Skeletal muscle tissue (tissue), 4 donors: ENCODE results near the gene DPP6. TPM values are rescaled to one million over a fixed set of nuclear protein-coding genes. Genes with fewer than 3 reads are reported as not detected.

Experiments used
- H3K27ac ChIP-seq: one replicate; pipeline ENCODE4 v1.7.0; 2013; ENCODE audit warnings: mild to moderate bottlenecking, low read depth, low read length, inconsistent platforms
- H3K27me3 ChIP-seq, 3 donors: one replicate each; pipeline ENCODE4 v1.7.0; 2013; ENCODE audit warnings: low read length in 3 of 3; ENCODE audit not compliant: control insufficient read depth in 3 of 3, insufficient read depth in 3 of 3
- H3K36me3 ChIP-seq, 3 donors: one replicate each; pipeline ENCODE4 v1.7.0; 2013; ENCODE audit warnings: low read length in 3 of 3; ENCODE audit not compliant: control insufficient read depth in 3 of 3, insufficient read depth in 3 of 3
- H3K4me1 ChIP-seq, 3 donors: one replicate each; pipeline ENCODE4 v1.7.0; 2013; ENCODE audit warnings: low read length in 3 of 3, mild to moderate bottlenecking in 3 of 3; ENCODE audit not compliant: control insufficient read depth in 3 of 3, insufficient read depth in 3 of 3
- H3K4me3 ChIP-seq, 3 donors: one replicate each; pipeline ENCODE4 v1.7.0; 2013; ENCODE audit warnings: low read length in 3 of 3
- H3K9ac ChIP-seq, 3 donors: one replicate each; pipeline ENCODE4 v1.7.0; 2013; ENCODE audit warnings: low read length in 3 of 3, mild to moderate bottlenecking in 3 of 3, moderate library complexity in 2 of 3, low read depth in 1 of 3
- H3K9me3 ChIP-seq, 3 donors: one replicate each; pipeline ENCODE4 v1.7.0; 2013; ENCODE audit warnings: low read length in 3 of 3; ENCODE audit not compliant: control insufficient read depth in 3 of 3
- total RNA-seq: library from RNA; depleted of rRNA; stranded (reverse); fragments of >200 nt; gene quantifications from one replicate; pipeline ENCODE4 v1.2.3, GENCODE V29; 2014
- donor health status: Osteomylitis.

Gene DPP6
- total RNA-seq, 1 donor from 2014 or later, result 4.2 TPM

DNA sequence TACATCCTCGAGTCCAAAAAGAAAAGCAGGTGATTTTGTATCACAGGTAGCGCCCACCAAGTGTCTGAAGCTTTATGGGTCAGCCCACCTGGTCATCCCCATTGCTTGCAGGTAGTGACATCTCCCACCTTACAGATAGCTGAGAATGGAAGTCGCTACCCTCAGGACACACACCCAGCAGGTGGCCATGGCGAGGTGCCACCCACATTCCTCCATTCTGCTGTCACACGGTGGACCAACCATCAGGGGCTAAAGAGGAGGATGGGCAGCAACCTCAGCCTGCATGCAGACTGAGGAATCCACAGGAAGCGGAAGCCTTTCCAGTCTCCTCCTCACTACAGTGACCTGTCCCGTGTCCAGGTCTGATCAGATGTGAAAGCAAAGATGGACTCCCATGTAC is 787.9 kb downstream of the DPP6 start:
- H3K27me3 ChIP-seq, result peaks cover 10 to 31% (median 29%) of the 10 kb centered on the region in 3 donors
- H3K4me3 ChIP-seq, result no peak overlapping the region
- no peak overlapping the region for H3K27ac ChIP-seq
- no peaks in the 10 kb centered on the region for H3K36me3 ChIP-seq
- H3K9ac ChIP-seq, result no peak overlapping the region
- H3K9me3 ChIP-seq, result peaks cover 0 to 4% (median 4%) of the 10 kb centered on the region in 3 donors
- no peaks in the 10 kb centered on the region for H3K4me1 ChIP-seq

- no peak overlapping the region for H3K4me3 ChIP-seq
- peaks cover 10 to 31% (median 29%) of the 10 kb centered on the region in 3 donors for H3K27me3 ChIP-seq
Measured at GRCh38 chr7:154841731-154842331, 789.6 kb downstream of the DPP6 start.

DNA sequence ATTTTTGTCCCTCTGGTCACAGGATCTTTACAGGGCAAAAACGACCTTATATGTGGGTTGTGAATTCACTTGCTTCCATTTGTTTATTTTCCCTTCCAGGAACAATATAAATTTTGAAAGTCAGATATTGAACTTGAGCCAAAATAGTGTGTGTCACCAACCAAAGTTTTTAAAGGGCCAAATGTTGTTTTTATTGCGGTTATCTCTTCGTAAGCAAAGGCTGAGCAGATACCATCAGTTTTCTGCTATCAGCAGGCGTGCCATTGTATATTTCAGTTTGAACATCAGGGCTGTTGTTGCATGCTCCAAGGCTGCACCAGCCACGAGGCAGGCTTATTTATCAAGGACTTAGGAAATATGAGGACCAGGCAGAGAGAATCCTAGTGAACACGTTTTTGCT is 790.4 kb downstream of the DPP6 start:
- peaks cover 4 to 27% (median 24%) of the 10 kb centered on the region in 3 donors for H3K27me3 ChIP-seq
- H3K9me3 ChIP-seq, result peaks cover 0 to 2% (median 0%) of the 10 kb centered on the region in 3 donors
- H3K36me3 ChIP-seq, result no peaks in the 10 kb centered on the region
- no peak overlapping the region for H3K27ac ChIP-seq
- no peaks in the 10 kb centered on the region for H3K4me1 ChIP-seq
- no peak overlapping the region for H3K4me3 ChIP-seq
- H3K9ac ChIP-seq, result no peak overlapping the region

More at GRCh38 chr7:154841731-154842331, 789.6 kb downstream of the DPP6 start:
- no peaks in the 10 kb centered on the region for H3K4me1 ChIP-seq
- no peak overlapping the region for H3K27ac ChIP-seq
- H3K9ac ChIP-seq, result no peak overlapping the region
- H3K9me3 ChIP-seq, result peaks cover 0 to 4% (median 4%) of the 10 kb centered on the region in 3 donors
- no peaks in the 10 kb centered on the region for H3K36me3 ChIP-seq

DNA sequence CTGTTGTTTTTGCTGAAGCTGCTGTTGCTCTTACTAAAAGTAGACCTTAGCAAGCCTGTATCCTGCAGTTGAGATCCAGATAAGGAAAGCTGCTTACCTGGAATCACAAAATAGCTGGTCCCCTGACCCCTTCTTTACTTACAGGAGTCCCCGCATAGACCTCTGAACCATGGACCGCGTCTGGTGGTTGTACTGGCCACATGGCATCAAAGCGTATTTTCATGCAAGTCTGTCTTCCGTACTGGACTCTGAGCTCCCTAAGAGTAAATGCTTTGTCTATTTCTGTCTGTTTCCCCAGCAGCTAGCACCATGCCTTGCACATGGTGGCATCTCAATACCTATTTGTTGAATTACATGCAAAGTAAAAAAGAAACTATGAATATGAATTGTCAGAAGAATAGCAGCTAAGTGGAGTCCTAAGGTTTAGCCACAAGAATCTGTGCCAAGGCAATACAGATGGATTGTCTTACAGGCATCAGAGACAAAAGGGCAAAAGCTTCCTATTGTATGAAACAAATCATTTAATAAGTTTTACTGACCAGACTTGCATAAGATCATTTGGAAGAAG is 791.6 kb downstream of the DPP6 start:
- peaks cover 0 to 2% (median 0%) of the 10 kb centered on the region in 3 donors for H3K9me3 ChIP-seq
- H3K4me1 ChIP-seq, result no peaks in the 10 kb centered on the region
- H3K36me3 ChIP-seq, result no peaks in the 10 kb centered on the region
- no peak overlapping the region for H3K4me3 ChIP-seq
- no peak overlapping the region for H3K9ac ChIP-seq
- peaks cover under 1 to 28% (median 24%) of the 10 kb centered on the region in 3 donors for H3K27me3 ChIP-seq
- no peak overlapping the region for H3K27ac ChIP-seq

- Histone ChIP-seq H3K27me3 (peaks cover 0 to 21% (median 18%) of the 10 kb centered on the region in 3 donors), H3K36me3 (no peaks in the 10 kb centered on the region), H3K9ac (no peak overlapping the region), H3K27ac (no peak overlapping the region), H3K4me3 (no peak overlapping the region), H3K4me1 (no peaks in the 10 kb centered on the region), H3K9me3 (peaks cover 0 to 4% (median 0%) of the 10 kb centered on the region in 3 donors)
Measured at GRCh38 chr7:154844499-154844898, 792.3 kb downstream of the DPP6 start.

DNA sequence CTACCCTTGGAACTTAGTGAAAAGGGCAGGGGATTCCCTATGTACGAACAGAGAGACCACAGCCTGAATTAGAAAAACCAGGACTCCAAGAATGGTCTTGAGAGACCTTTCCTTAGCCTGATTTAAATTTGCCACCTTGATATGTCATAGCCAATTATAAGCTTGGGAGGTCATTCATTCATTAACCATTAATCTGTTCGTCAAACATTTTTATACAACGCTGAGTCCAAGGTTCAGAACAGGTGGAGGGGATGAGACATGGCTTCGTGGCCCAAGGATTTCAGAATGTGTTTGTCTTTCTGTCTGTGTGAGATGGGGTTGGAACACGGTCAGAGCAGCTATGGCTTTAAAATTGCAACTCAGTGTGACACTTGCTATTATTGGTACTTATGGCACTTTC is 792.8 kb downstream of the DPP6 start:
- no peak overlapping the region for H3K4me3 ChIP-seq
- H3K9me3 ChIP-seq, result peaks cover 0 to 2% (median 0%) of the 10 kb centered on the region in 3 donors
- H3K27me3 ChIP-seq, result peaks cover 0 to 17% (median 14%) of the 10 kb centered on the region in 3 donors
- H3K4me1 ChIP-seq, result no peaks in the 10 kb centered on the region
- no peaks in the 10 kb centered on the region for H3K36me3 ChIP-seq
- H3K9ac ChIP-seq, result no peak overlapping the region
- no peak overlapping the region for H3K27ac ChIP-seq

GRCh38 chr7:154848464-154848863 is 796.3 kb downstream of the DPP6 start:
- Histone ChIP-seq H3K4me1 (no peaks in the 10 kb centered on the region), H3K27me3 (peaks cover 0 to 5% (median 4%) of the 10 kb centered on the region in 3 donors)

DNA sequence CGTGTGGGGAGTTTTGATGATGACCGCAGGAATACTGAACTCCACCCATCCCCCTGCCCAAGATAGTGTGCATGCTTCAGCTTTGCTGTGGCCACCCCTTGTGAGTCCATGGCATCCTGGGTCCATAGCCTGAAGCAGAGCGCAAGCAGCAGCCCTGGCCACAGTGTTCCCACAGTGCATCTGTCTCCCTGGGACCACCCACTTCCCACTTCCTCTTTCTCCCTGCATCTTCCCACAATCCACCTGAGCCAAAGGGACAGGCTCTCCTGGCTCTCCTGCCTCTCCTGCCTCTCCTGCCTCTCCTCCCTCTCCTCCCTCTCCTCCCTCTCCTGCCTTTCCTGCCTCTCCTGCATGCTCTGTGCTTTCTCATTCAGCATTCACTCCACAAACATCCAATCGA is 800.0 kb downstream of the DPP6 start:
- Histone ChIP-seq H3K27me3 (peaks cover 0 to 5% (median 0%) of the 10 kb centered on the region in 3 donors), H3K4me1 (peaks cover 0 to 2% (median 0%) of the 10 kb centered on the region in 3 donors), H3K4me3 (no peak overlapping the region), H3K36me3 (no peaks in the 10 kb centered on the region), H3K9me3 (peaks cover 0 to 2% (median 0%) of the 10 kb centered on the region in 3 donors), H3K27ac (no peak overlapping the region), H3K9ac (no peak overlapping the region)

More at GRCh38 chr7:154848464-154848863, 796.3 kb downstream of the DPP6 start:
- Histone ChIP-seq H3K9me3 (peaks cover 0 to 2% (median 0%) of the 10 kb centered on the region in 3 donors), H3K27ac (no peak overlapping the region), H3K36me3 (no peaks in the 10 kb centered on the region), H3K9ac (no peak overlapping the region), H3K4me3 (no peak overlapping the region)

- Histone ChIP-seq H3K9me3 (peaks cover 0 to 2% (median 0%) of the 10 kb centered on the region in 3 donors), H3K36me3 (no peaks in the 10 kb centered on the region), H3K4me3 (no peak overlapping the region), H3K27me3 (no peaks in the 10 kb centered on the region), H3K27ac (no peak overlapping the region), H3K9ac (no peak overlapping the region), H3K4me1 (peaks cover 0 to 2% (median 0%) of the 10 kb centered on the region in 3 donors)
Measured at GRCh38 chr7:154853063-154853726, 801.0 kb downstream of the DPP6 start.

GRCh38 chr7:154853727-154854095 is 801.5 kb downstream of the DPP6 start:
- Histone ChIP-seq H3K27ac (no peak overlapping the region), H3K4me1 (peaks cover 0 to 2% (median 0%) of the 10 kb centered on the region in 3 donors), H3K4me3 (no peak overlapping the region), H3K27me3 (no peaks in the 10 kb centered on the region), H3K36me3 (no peaks in the 10 kb centered on the region), H3K9me3 (peaks cover 0 to 2% (median 0%) of the 10 kb centered on the region in 3 donors), H3K9ac (no peak overlapping the region)
